ENCODE measurements around the gene WAC. TPM values are rescaled to one million over a fixed set of nuclear protein-coding genes. Genes with fewer than 3 reads are reported as not detected.
"Not testable (repeated sequence)": the region's sequence is repeated elsewhere in the genome, so short reads cannot be mapped to it uniquely, and the experiment has no call there.

The WAC gene
- total RNA-seq, 1 donor, result 92.8 TPM

- TF ChIP-seq, protein P1, sequence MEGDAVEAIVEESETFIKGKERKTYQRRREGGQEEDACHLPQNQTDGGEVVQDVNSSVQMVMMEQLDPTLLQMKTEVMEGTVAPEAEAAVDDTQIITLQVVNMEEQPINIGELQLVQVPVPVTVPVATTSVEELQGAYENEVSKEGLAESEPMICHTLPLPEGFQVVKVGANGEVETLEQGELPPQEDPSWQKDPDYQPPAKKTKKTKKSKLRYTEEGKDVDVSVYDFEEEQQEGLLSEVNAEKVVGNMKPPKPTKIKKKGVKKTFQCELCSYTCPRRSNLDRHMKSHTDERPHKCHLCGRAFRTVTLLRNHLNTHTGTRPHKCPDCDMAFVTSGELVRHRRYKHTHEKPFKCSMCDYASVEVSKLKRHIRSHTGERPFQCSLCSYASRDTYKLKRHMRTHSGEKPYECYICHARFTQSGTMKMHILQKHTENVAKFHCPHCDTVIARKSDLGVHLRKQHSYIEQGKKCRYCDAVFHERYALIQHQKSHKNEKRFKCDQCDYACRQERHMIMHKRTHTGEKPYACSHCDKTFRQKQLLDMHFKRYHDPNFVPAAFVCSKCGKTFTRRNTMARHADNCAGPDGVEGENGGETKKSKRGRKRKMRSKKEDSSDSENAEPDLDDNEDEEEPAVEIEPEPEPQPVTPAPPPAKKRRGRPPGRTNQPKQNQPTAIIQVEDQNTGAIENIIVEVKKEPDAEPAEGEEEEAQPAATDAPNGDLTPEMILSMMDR (IDR thresholded peaks at IDR 0.05; ENCODE audit: insufficient read depth, low read depth, low read length), result no peak
- H3K4me3 ChIP-seq (ENCODE audit: low read depth, low read length), result no peak overlapping the region
- DNase-seq (ENCODE audit: low read depth), result peak; percentile 22
Measured at GRCh38 chr10:28604567-28605536, 71.9 kb downstream of the WAC start.

GRCh38 chr10:28606568-28606967 lies 73.7 kb downstream of the WAC start:
- no peak overlapping the region for H3K4me3 ChIP-seq (ENCODE audit: low read depth, low read length)
- DNase-seq (ENCODE audit: low read depth), result no peak
- TF ChIP-seq, protein P1 (IDR thresholded peaks at IDR 0.05; ENCODE audit: insufficient read depth, low read depth, low read length), result no peak

- not testable (repeated sequence) for DNase-seq (ENCODE audit: low read depth); H3K4me3 ChIP-seq (ENCODE audit: low read depth, low read length)
Measured at GRCh38 chr10:28609636-28610035, 76.7 kb downstream of the WAC start.

- H3K4me3 ChIP-seq (ENCODE audit: low read depth, low read length), result no peak overlapping the region
- no peak for DNase-seq (ENCODE audit: low read depth)
- TF ChIP-seq, protein P1 (IDR thresholded peaks at IDR 0.05; ENCODE audit: insufficient read depth, low read depth, low read length), result no peak
Measured at GRCh38 chr10:28612877-28613276, 80.0 kb downstream of the WAC start.

DNA sequence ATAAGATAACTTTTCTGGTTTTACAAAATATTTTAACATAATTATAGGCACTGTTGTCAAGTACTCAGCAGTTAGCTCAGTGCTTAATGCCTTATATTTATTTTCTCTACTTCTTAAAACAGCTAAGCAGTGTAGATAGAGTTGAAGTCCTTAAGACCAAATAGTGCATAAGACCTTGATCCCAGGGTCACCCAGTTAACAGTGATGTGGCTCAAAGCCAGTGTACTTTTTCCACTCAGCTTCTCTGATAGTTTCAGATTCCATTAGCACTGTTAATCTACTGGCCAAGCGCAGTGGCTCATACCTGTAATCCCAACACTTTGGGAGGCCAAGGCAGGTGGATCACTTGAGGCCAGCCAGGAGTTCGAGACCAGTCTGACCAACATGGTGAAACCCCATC lies 83.6 kb downstream of the WAC start:
- no peak overlapping the region for H3K4me3 ChIP-seq (ENCODE audit: low read depth, low read length)
- no peak for DNase-seq (ENCODE audit: low read depth)
- TF ChIP-seq, protein P1 (IDR thresholded peaks at IDR 0.05; ENCODE audit: insufficient read depth, low read depth, low read length), result no peak

GRCh38 chr10:28619455-28619854 lies 86.5 kb downstream of the WAC start:
- TF ChIP-seq, protein P1 (IDR thresholded peaks at IDR 0.05; ENCODE audit: insufficient read depth, low read depth, low read length), result no peak
- no peak overlapping the region for H3K4me3 ChIP-seq (ENCODE audit: low read depth, low read length)
- DNase-seq (ENCODE audit: low read depth), result no peak

DNA sequence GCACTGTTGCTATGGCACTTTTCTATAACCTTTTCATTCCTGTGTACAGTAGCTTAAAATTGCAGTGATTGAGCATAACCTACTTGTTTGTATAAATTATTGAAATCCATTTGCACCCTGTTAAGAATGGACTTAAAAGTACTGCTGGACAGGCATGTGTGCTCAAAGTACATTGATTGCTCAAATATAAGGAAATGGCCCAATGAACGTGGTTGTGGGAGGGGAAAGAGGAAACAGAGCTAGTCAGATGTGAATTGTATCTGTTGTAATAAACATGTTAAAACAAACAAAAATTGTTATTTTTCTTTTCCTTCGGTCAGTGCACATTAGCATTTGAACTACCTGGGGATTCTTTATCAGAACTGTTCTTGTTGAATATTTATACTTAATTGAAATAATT lies 87.3 kb downstream of the WAC start:
- no peak for DNase-seq (ENCODE audit: low read depth)
- TF ChIP-seq, protein P1 (IDR thresholded peaks at IDR 0.05; ENCODE audit: insufficient read depth, low read depth, low read length), result no peak
- no peak overlapping the region for H3K4me3 ChIP-seq (ENCODE audit: low read depth, low read length)

Data from fibroblast of villous mesenchyme (primary cell).